NCI-H1105 (cell line): ENCODE results near the gene CFAP210.
"Not testable (repeated sequence)": the region's sequence is repeated elsewhere in the genome, so short reads cannot be mapped to it uniquely, and the experiment has no call there.

Experiments used
- DNase-seq: peaks from one replicate; lab custom pipeline; 2025; lab: John Stamatoyannopoulos, UW

Gene CFAP210

DNA sequence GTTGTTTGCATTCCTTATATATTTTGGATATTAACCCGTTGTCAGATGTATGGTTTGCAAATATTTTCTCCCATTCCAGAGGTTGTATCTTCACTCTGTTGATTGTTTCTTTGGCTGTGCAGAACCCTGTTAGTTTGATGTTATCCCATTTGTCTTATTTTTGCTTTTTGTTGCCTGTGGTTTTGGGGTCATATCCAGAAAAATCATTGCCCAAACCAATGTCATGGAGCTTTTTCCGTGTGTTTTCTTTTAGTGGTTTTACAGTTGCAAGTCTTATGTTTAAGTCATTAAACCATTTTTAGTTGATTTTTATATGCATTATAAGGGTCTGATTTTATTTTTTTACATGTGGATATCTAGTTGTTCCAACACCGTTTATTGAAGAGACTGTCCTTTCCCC, 74.3 kb downstream of the CFAP210 start:
- DNase-seq, result no peak

DNA sequence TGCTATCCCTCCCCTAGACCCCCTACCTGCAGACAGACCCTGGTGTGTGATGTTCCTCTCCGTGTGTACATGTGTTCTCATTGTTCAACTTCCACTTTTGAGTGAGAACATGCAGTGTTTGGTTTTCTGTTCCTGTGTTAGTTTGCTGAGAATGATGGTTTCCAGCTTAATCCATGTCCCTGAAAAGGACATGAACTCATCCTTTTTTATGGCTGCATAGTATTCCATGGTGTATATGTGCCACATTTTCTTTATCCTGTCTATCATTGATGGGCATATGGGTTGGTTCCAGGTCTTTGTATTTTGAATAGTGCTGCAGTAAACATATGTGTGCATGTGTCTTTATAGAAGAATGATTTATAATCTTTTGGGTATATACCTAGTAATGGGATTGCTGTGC, 78.2 kb downstream of the CFAP210 start:
- not testable (repeated sequence) for DNase-seq

DNA sequence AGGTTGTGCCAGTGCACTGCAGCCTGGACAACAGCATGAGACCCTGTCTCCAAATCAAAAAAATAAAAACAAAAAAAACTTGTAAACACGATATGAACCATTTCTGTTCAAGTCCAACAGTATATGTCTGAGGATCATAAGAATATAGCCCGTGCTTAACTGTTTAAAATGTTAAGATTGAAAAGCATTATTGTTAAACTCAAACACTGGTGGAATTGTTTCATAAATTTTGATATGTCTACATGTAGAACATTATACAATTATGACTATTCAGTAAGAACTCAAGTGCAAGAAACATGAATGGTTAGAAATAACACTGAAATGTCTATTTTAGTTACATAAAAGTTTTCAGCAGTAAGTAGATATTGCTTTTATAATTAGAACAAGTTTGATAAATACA, 80.3 kb downstream of the CFAP210 start:
- no peak for DNase-seq

DNA sequence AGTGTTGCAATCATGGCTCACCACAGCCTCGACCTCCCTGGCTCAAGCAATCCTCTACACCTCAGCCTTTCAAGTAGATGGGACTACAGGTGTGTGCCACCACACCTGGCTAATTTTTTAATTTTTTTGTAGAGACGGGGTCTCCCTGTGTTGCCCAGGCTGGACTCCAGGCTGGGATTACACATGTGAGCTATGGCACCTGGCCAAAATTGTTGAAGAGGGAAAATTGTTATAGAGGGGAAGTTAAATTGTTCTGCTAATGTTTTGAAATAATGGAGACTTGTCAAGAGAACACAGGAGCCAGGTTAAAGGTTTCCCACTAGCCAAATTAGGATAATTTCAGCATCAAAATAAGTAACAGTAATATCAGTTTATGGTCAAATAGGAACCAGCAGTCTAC, 84.9 kb downstream of the CFAP210 start:
- DNase-seq, result no peak

DNA sequence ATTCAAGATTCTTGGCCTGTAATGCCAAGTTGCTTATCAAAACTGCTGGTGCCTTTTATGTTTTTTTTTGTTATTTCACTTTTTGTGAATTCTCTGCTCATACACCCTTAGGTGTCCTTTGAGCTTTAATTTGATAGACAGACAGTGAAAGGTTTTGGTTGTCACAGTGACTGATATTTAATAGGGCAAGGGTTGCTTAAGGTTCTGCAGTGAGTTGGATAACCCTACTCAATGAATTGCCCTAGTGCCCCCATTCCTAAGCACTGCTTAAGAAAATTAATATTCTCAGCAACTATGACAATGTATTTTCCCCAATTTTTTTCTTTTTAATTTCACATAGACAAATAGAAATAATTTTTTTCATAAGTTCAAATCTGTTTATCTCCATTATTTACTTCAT, 94.6 kb downstream of the CFAP210 start:
- no peak for DNase-seq

DNA sequence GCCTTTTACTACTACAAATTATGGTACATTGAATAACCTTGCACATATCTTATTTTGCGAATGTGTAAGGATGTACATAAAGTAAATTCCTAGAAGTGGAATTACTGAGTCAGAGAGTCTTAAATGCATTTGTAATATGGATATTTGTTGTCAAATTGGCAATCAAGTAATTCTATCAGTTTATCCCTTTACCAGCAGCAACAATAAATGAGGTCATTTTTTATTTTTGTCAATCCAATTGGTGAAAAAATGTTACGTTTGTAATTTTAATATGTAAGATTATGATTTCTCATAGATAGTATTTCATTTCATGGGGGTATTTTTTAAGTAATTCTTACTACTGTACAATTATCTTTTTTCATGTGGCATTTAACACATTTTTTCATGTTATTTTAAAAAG, 95.2 kb downstream of the CFAP210 start:
- no peak for DNase-seq

DNA sequence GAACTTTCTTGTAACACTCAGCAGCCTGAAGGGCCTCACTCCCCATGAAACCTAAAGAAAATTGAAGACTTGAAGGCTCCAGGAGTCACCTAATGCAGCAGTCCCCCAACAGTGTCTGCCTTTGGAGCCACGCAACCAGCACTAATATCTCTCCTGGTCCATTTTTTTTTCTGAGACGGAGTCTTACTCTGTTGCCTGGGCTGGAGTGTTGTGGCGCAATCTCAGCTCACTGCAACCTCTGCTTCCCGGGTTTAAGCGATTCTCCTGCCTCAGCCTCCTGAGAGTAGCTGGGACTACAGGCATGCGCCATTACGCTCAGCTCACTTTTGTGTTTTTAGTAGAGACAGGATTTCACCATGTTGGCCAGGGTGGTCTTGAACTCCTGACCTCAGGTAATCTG, 97.7 kb downstream of the CFAP210 start:
- DNase-seq, result not testable (repeated sequence)
